ENCODE data around the gene ECE2.

Gene ECE2

DNA sequence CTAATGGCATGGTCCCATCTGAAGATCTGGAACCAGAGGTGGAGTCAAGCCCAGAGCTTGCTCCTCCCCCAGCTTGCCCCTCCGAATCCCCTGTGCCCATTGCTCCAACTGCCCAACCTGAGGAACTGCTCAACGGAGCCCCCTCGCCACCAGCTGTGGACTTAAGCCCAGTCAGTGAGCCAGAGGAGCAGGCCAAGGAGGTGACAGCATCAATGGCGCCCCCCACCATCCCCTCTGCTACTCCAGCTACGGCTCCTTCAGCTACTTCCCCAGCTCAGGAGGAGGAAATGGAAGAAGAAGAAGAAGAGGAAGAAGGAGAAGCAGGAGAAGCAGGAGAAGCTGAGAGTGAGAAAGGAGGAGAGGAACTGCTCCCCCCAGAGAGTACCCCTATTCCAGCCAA, 45.8 kb downstream of the ECE2 start:
- Histone ChIP-seq H3K4me1 (ENCODE audit: low read length) (no peaks in the 10 kb centered on the region), H3K27ac (ENCODE audit: low read length) (no peak overlapping the region)

DNA sequence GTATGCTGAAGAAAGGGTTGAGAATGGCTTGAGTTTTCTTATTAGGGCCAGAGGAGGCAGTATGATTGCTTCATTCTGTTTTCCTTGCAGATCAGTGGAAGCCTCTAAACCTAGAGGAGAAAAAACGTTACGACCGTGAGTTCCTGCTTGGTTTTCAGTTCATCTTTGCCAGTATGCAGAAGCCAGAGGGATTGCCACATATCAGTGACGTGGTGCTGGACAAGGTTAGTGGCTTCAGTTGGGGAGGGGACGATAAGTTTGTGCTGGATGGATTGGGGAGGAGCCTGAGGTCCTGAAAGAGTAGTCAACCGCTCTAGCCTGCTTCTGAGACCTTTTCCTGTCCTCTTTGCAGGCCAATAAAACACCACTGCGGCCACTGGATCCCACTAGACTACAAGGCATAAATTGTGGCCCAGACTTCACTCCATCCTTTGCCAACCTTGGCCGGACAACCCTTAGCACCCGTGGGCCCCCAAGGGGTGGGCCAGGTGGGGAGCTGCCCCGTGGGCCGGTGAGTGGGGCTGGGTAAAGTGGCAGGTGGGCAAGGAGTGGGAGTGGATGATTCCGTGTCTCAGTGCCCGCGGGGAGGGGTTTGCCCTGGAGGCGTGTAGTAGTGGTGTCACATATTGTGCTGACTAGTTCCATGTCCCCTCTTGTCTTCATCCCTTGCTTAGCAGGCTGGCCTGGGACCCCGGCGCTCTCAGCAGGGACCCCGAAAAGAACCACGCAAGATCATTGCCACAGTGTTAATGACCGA, 47.1 kb downstream of the ECE2 start:
- no peak overlapping the region for H3K27ac ChIP-seq (ENCODE audit: low read length)
- no peak overlapping the region for H3K4me3 ChIP-seq (ENCODE audit: low read length)
- peaks cover 99% of the 10 kb centered on the region for H3K79me2 ChIP-seq (ENCODE audit: low read length)
- H3K36me3 ChIP-seq (replicated peaks; ENCODE audit: insufficient read depth, low read length): peaks cover 83% of the 10 kb centered on the region
- H3K27me3 ChIP-seq (replicated peaks; ENCODE audit: insufficient read depth, low read length): no peaks in the 10 kb centered on the region
- TF ChIP-seq EZH2 (optimal IDR thresholded peaks at IDR 0.05; ENCODE audit: low read depth, low read length) (no peak), EZH2phosphoT487 (IDR thresholded peaks at IDR 0.05; ENCODE audit: low read length) (no peak)
- TF ChIP-seq, protein P1, sequence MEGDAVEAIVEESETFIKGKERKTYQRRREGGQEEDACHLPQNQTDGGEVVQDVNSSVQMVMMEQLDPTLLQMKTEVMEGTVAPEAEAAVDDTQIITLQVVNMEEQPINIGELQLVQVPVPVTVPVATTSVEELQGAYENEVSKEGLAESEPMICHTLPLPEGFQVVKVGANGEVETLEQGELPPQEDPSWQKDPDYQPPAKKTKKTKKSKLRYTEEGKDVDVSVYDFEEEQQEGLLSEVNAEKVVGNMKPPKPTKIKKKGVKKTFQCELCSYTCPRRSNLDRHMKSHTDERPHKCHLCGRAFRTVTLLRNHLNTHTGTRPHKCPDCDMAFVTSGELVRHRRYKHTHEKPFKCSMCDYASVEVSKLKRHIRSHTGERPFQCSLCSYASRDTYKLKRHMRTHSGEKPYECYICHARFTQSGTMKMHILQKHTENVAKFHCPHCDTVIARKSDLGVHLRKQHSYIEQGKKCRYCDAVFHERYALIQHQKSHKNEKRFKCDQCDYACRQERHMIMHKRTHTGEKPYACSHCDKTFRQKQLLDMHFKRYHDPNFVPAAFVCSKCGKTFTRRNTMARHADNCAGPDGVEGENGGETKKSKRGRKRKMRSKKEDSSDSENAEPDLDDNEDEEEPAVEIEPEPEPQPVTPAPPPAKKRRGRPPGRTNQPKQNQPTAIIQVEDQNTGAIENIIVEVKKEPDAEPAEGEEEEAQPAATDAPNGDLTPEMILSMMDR (IDR thresholded peaks at IDR 0.05; ENCODE audit: low read length): no peak
- DNase-seq: no peak
- no peaks in the 10 kb centered on the region for H3K9me2 ChIP-seq (replicated peaks; ENCODE audit: insufficient read depth, low read length)
- no peak overlapping the region for H3K9ac ChIP-seq (ENCODE audit: low read length)
- H3K9me3 ChIP-seq (replicated peaks; ENCODE audit: insufficient read depth, low read length): no peaks in the 10 kb centered on the region
- H2AFZ ChIP-seq (ENCODE audit: low read length): no peak overlapping the region
- no peak overlapping the region for H3K4me2 ChIP-seq (ENCODE audit: low read depth, low read length)
- no peaks in the 10 kb centered on the region for H3F3A ChIP-seq (ENCODE audit: insufficient read depth, low read length)
- H3K4me1 ChIP-seq (ENCODE audit: low read length): no peaks in the 10 kb centered on the region
- H4K20me1 ChIP-seq (ENCODE audit: insufficient read depth, low read length): peaks cover 34% of the 10 kb centered on the region

More for the DNA sequence above, 45.8 kb downstream of the ECE2 start:
- H3K79me2 ChIP-seq (ENCODE audit: low read length): peaks cover 99% of the 10 kb centered on the region
- no peak overlapping the region for H3K4me3 ChIP-seq (ENCODE audit: low read length)
- peaks cover 71% of the 10 kb centered on the region for H3K36me3 ChIP-seq (replicated peaks; ENCODE audit: insufficient read depth, low read length)
- no peak for DNase-seq
- TF ChIP-seq EZH2phosphoT487 (IDR thresholded peaks at IDR 0.05; ENCODE audit: low read length) (no peak), EZH2 (optimal IDR thresholded peaks at IDR 0.05; ENCODE audit: low read depth, low read length) (no peak)
- TF ChIP-seq, protein P1 (IDR thresholded peaks at IDR 0.05; ENCODE audit: low read length): no peak
- no peaks in the 10 kb centered on the region for H3K27me3 ChIP-seq (replicated peaks; ENCODE audit: insufficient read depth, low read length)
- H3K4me2 ChIP-seq (ENCODE audit: low read depth, low read length): no peak overlapping the region
- H4K20me1 ChIP-seq (ENCODE audit: insufficient read depth, low read length): peaks cover 46% of the 10 kb centered on the region
- H3F3A ChIP-seq (ENCODE audit: insufficient read depth, low read length): no peaks in the 10 kb centered on the region
- H3K9me2 ChIP-seq (replicated peaks; ENCODE audit: insufficient read depth, low read length): no peaks in the 10 kb centered on the region
- no peak overlapping the region for H3K9ac ChIP-seq (ENCODE audit: low read length)
- H2AFZ ChIP-seq (ENCODE audit: low read length): no peak overlapping the region
- H3K9me3 ChIP-seq (replicated peaks; ENCODE audit: insufficient read depth, low read length): no peaks in the 10 kb centered on the region

DNA sequence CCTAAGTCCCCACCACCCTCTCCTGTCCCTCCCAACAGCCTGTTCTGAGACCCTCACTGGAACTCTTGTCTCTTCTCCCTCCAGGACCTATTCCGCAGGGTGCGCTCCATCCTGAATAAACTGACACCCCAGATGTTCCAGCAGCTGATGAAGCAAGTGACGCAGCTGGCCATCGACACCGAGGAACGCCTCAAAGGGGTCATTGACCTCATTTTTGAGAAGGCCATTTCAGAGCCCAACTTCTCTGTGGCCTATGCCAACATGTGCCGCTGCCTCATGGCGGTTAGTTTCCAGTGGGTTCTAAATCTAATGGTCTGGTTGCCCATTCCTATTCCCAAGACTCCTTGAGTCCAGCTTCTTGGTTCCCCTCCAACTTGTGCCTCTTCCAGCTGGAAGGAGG, 47.9 kb downstream of the ECE2 start:
- H3K36me3 ChIP-seq (replicated peaks; ENCODE audit: insufficient read depth, low read length): peaks cover 88% of the 10 kb centered on the region
- H3K9me3 ChIP-seq (replicated peaks; ENCODE audit: insufficient read depth, low read length): no peaks in the 10 kb centered on the region
- H3F3A ChIP-seq (ENCODE audit: insufficient read depth, low read length): peaks cover 2% of the 10 kb centered on the region; the same call in 1 of the 2 replicates
- no peak overlapping the region for H2AFZ ChIP-seq (ENCODE audit: low read length)
- H3K27me3 ChIP-seq (replicated peaks; ENCODE audit: insufficient read depth, low read length): no peaks in the 10 kb centered on the region
- TF ChIP-seq, protein P1 (IDR thresholded peaks at IDR 0.05; ENCODE audit: low read length): no peak
- no peak for TF ChIP-seq EZH2 (optimal IDR thresholded peaks at IDR 0.05; ENCODE audit: low read depth, low read length)
- H3K9me2 ChIP-seq (replicated peaks; ENCODE audit: insufficient read depth, low read length): no peaks in the 10 kb centered on the region
- DNase-seq: no peak
- no peak overlapping the region for H3K4me3 ChIP-seq (ENCODE audit: low read length)
- no peaks in the 10 kb centered on the region for H3K4me1 ChIP-seq (ENCODE audit: low read length)
- peaks cover 30% of the 10 kb centered on the region for H4K20me1 ChIP-seq (ENCODE audit: insufficient read depth, low read length)
- H3K27ac ChIP-seq (ENCODE audit: low read length): no peak overlapping the region
- no peak overlapping the region for H3K9ac ChIP-seq (ENCODE audit: low read length)
- peaks cover 97% of the 10 kb centered on the region for H3K79me2 ChIP-seq (ENCODE audit: low read length)
- H3K4me2 ChIP-seq (ENCODE audit: low read depth, low read length): no peak overlapping the region

Data from MM.1S (cell line).